ENCODE results near the gene SUSD1.
"Not testable (repeated sequence)": the region's sequence is repeated elsewhere in the genome, so short reads cannot be mapped to it uniquely, and the experiment has no call there.

DNA sequence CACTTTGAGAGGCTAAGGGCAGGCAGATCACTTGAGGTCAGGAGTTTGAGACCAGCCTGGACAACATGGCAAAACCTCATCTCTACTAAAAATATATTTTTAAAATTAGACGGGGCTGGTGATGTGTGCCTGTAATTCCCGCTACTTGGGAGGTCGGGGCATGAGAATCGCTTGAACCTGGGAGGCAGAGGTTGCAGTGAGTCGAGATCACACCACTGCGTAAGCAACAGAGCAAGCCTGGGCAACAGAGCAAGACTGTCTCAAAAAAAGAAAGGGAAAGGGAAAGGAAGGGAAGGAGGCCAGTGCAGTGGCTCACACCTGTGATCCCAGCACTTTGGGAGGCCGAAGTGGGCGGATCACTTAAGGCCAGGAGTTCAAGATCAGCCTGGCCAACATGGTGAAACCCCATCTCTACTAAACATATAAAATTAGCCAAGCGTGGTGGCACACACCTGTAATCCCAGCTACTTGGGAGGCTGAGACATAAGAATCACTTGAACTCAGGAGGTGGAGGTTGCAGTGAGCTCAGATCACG, 101.4 kb downstream of the SUSD1 start:
- TF ChIP-seq, protein P1, sequence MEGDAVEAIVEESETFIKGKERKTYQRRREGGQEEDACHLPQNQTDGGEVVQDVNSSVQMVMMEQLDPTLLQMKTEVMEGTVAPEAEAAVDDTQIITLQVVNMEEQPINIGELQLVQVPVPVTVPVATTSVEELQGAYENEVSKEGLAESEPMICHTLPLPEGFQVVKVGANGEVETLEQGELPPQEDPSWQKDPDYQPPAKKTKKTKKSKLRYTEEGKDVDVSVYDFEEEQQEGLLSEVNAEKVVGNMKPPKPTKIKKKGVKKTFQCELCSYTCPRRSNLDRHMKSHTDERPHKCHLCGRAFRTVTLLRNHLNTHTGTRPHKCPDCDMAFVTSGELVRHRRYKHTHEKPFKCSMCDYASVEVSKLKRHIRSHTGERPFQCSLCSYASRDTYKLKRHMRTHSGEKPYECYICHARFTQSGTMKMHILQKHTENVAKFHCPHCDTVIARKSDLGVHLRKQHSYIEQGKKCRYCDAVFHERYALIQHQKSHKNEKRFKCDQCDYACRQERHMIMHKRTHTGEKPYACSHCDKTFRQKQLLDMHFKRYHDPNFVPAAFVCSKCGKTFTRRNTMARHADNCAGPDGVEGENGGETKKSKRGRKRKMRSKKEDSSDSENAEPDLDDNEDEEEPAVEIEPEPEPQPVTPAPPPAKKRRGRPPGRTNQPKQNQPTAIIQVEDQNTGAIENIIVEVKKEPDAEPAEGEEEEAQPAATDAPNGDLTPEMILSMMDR (IDR thresholded peaks at IDR 0.05): not testable (repeated sequence)
- not testable (repeated sequence) for TF ChIP-seq POLR2A (IDR thresholded peaks at IDR 0.05)

All from body of pancreas (tissue), 4 donors.